NCI-H2107 treated with DMSO at 0.1 percent for 48 hours (cell line): ENCODE measurements around the gene CSNK2B.
"Not testable (repeated sequence)": the region's sequence is repeated elsewhere in the genome, so short reads cannot be mapped to it uniquely, and the experiment has no call there.

Experiments used
- DNase-seq: peaks from one replicate; lab custom pipeline; 2025; ENCODE audit not compliant: unreplicated experiment; lab: John Stamatoyannopoulos, UW

Gene CSNK2B

GRCh38 chr6:31687860-31688693 is 22.2 kb downstream of the CSNK2B start:
- DNase-seq = no peak

GRCh38 chr6:31689249-31690110 is 23.6 kb downstream of the CSNK2B start:
- DNase-seq = no peak

GRCh38 chr6:31690231-31691077 is 24.6 kb downstream of the CSNK2B start:
- DNase-seq = no peak

GRCh38 chr6:31691078-31691463 is 25.2 kb downstream of the CSNK2B start:
- DNase-seq = no peak

- DNase-seq = no peak
Measured at GRCh38 chr6:31691564-31692108, 25.8 kb downstream of the CSNK2B start.

- no peak for DNase-seq
Measured at GRCh38 chr6:31692353-31692752, 26.5 kb downstream of the CSNK2B start.

GRCh38 chr6:31692886-31693285 is 27.0 kb downstream of the CSNK2B start:
- DNase-seq = no peak

- DNase-seq = no peak
Measured at GRCh38 chr6:31693535-31693934, 27.7 kb downstream of the CSNK2B start.

GRCh38 chr6:31697555-31697954 is 31.7 kb downstream of the CSNK2B start:
- peak; percentile 17 for DNase-seq

GRCh38 chr6:31700740-31701401 is 35.0 kb downstream of the CSNK2B start:
- DNase-seq = no peak

- peak; percentile 17 for DNase-seq
Measured at GRCh38 chr6:31701666-31702404, 36.0 kb downstream of the CSNK2B start.

GRCh38 chr6:31702405-31702818 is 36.5 kb downstream of the CSNK2B start:
- no peak for DNase-seq

- peak; percentile 82 for DNase-seq
Measured at GRCh38 chr6:31702819-31703716, 37.2 kb downstream of the CSNK2B start, which contains the start of gene ABHD16A. ABHD16A (minus strand) TSS chr6:31703324; CDS start chr6:31703281, 43 bp downstream.

GRCh38 chr6:31705931-31706330 is 40.1 kb downstream of the CSNK2B start:
- DNase-seq = no peak

- DNase-seq = no peak
Measured at GRCh38 chr6:31706599-31706998, 40.7 kb downstream of the CSNK2B start, which contains the start of gene LY6G6F. LY6G6F (plus strand) TSS chr6:31706866; CDS start chr6:31706907, 41 bp downstream.

GRCh38 chr6:31707701-31708100 is 41.8 kb downstream of the CSNK2B start:
- DNase-seq = no peak

- no peak for DNase-seq
Measured at GRCh38 chr6:31708224-31708623, 42.3 kb downstream of the CSNK2B start.

- DNase-seq = not testable (repeated sequence)
Measured at GRCh38 chr6:31709157-31709556, 43.3 kb downstream of the CSNK2B start.
